Measurements from ENCODE around the gene EEF1B2.
"Not testable (repeated sequence)": the region's sequence is repeated elsewhere in the genome, so short reads cannot be mapped to it uniquely, and the experiment has no call there.

GRCh38 chr2:206171624-206172397 is 12.1 kb downstream of the EEF1B2 start:
- not testable (repeated sequence) for TF ChIP-seq CTCF (IDR thresholded peaks at IDR 0.05); POLR2AphosphoS5 (IDR thresholded peaks at IDR 0.05; ENCODE audit: low read depth, low read length)

All from Panc1 (cell line).